Astrocyte of the cerebellum (primary cell): ENCODE results near the gene FBXL7.

ENCODE experiments used
- DNase-seq: peaks from one replicate; pipeline ENCODE4 v3.0.0-alpha.2; 2011; ENCODE audit warnings: low read depth
- H3K4me3 ChIP-seq: 2 replicates; pipeline ENCODE4 v1.5.1; 2011; ENCODE audit warnings: mild to moderate bottlenecking, low read depth, low read length, moderate library complexity
- CTCF ChIP-seq: IDR thresholded peaks from 2 replicates; pipeline ENCODE4 v1.5.1; 2012; ENCODE audit warnings: low read length, low read depth, moderate library complexity, mild to moderate bottlenecking; ENCODE audit errors: missing control alignments
- in situ Hi-C: cut with HindIII; loops from 2 replicates; pipeline ENCODE4 v1.10.0; 2017; ENCODE audit warnings: low sequenced_read_pairs

FBXL7 gene

GRCh38 chr5:15790446-15791018 is 290.6 kb downstream of the FBXL7 start:
- H3K4me3 ChIP-seq = no peak overlapping the region
- in situ Hi-C loops = no loop called here
- no peak for TF ChIP-seq CTCF
- no peak for DNase-seq

GRCh38 chr5:15791274-15791673 is 291.3 kb downstream of the FBXL7 start:
- no peak overlapping the region for H3K4me3 ChIP-seq
- no peak for DNase-seq
- no peak for TF ChIP-seq CTCF
- in situ Hi-C loops = no loop called here

- peak; percentile 45 for DNase-seq
- no peak for TF ChIP-seq CTCF
- in situ Hi-C loops = no loop called here
- no peak overlapping the region for H3K4me3 ChIP-seq
Measured at GRCh38 chr5:15791859-15792258, 291.9 kb downstream of the FBXL7 start.

DNA sequence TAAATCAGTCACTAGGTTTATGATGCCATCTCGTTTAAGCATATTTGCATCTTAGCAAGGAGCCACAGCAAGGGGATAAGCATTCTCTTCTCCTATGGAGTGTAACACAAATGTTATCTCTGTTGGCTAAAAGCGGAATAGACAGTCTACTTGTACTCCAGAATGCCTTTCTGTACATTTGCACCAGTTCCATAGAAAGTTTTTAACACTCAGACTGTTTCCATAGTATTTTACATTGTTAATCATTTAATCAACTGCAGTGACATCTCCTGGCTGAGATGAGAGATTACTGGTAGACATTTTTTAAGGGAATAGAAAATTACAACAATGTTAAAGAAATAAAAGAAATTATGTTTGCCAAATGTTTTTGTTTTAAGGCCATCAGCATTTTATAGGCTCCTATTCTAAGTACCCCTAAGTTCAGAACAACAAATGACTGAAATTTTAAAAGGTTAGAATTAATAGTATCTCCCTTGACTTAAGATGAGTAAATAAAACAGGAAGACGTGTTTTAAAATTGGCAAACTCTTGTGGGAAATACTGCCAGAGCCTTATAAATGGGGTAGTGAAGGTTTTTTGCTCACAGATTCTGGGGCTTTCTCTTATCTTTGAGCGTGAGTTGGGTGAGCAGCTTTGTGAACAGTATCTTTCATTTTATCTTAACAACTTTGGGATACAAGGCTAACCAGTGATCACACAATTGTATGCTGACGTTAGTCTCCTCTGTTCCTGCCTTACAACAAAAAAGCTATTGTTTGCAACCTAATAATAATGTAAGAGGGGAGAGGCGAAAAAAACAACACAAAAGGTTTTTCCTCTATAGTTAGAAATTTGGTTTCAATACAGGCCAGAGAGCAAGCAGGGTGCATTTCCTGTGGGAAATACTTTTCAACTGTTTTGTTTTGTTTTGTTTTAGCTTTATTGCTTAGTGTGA is 294.3 kb downstream of the FBXL7 start:
- no peak for TF ChIP-seq CTCF
- in situ Hi-C loops = no loop called here
- no peak for DNase-seq
- H3K4me3 ChIP-seq = no peak overlapping the region

DNA sequence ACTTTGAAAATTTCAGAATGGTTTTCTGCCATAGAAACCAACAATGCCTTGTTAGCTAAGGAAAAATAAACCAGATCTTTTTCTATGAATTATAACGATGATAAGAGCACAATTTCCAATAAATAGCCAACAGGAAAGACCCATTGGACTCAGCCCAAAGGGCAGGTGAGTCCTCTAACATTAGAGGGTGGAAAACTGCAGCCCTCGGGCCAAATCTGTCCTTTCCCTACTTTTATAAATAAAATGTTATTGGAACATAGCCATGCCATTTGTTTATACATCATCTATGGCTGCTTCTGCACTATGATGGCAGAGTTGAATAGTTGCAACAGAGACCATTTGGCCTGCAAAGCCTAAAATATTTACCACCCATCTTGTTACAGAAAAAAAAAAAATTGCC is 296.1 kb downstream of the FBXL7 start:
- DNase-seq = no peak
- in situ Hi-C loops = no loop called here
- no peak for TF ChIP-seq CTCF
- H3K4me3 ChIP-seq = no peak overlapping the region

DNA sequence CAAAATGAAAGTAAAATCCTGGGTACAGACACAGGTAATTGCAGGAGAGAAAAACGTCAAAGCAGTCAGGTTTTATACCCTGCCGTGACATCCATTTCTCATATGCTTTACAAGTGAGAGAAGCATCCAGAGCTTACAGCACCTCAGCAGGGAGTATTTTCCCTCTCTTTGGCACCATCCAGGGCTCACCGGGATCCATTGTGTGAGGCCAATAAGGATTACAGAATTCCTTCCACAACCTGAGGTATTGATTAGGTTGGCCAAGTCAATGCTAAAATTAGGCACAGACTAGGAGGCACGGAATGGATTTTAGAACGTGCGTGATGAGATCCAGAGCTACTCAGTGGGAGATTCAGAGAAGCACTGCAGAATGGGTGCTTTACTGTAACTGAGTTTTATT is 296.6 kb downstream of the FBXL7 start:
- in situ Hi-C loops = no loop called here
- no peak for DNase-seq
- TF ChIP-seq CTCF = no peak
- H3K4me3 ChIP-seq = no peak overlapping the region
